GM21447 (cell line): ENCODE data around the gene RPN1.

Experiments used
- ATAC-seq: cut with Tn5 transposase; IDR thresholded peaks from one replicate; pipeline ENCODE4 v1.9.1; 2021; ENCODE audit not compliant: unreplicated experiment

RPN1 gene

GRCh38 chr3:128585189-128585588, 65.4 kb downstream of the RPN1 start:
- ATAC-seq = no peak

- ATAC-seq = peak; percentile 63
Observed at GRCh38 chr3:128584412-128585020, 66.1 kb downstream of the RPN1 start.

GRCh38 chr3:128581566-128581965, 69.1 kb downstream of the RPN1 start:
- ATAC-seq = no peak

GRCh38 chr3:128579927-128580326, 70.7 kb downstream of the RPN1 start:
- ATAC-seq = no peak

GRCh38 chr3:128578346-128578745, 72.3 kb downstream of the RPN1 start:
- ATAC-seq = no peak

GRCh38 chr3:128577711-128578110, 72.9 kb downstream of the RPN1 start:
- no peak for ATAC-seq

GRCh38 chr3:128576290-128576689, 74.3 kb downstream of the RPN1 start:
- ATAC-seq = no peak

GRCh38 chr3:128575777-128576176, 74.8 kb downstream of the RPN1 start:
- no peak for ATAC-seq

GRCh38 chr3:128573707-128574162, 76.9 kb downstream of the RPN1 start:
- ATAC-seq = no peak

GRCh38 chr3:128573160-128573559, 77.5 kb downstream of the RPN1 start:
- ATAC-seq = no peak

- no peak for ATAC-seq
Observed at GRCh38 chr3:128572644-128573105, 77.9 kb downstream of the RPN1 start.

GRCh38 chr3:128572013-128572412, 78.6 kb downstream of the RPN1 start:
- no peak for ATAC-seq
